B cell (primary cell): ENCODE data around the gene NUP42. TPM values are rescaled to one million over a fixed set of nuclear protein-coding genes. Genes with fewer than 3 reads are reported as not detected.

Source experiments
- ATAC-seq: fragments of 200-7000 bp; cut with Tn5 transposase; one replicate; pipeline ENCODE4 v1.10.0; 2021; ENCODE audit warnings: low read depth, mild to moderate bottlenecking, moderate number of reproducible peaks, moderate library complexity
- CTCF ChIA-PET: fragments of 350-600 bp; sonication (Branson Sonifier 250); formaldehyde crosslinking; loops from one replicate; lab custom pipeline; 2021; ENCODE audit warnings: antibody characterized with exemption, inconsistent platforms; lab: Charles Lee
- POLR2A ChIA-PET: fragments of 350-600 bp; sonication (Branson Sonifier 250); formaldehyde crosslinking; loops from one replicate; lab custom pipeline; 2021; ENCODE audit warnings: antibody characterized with exemption; lab: Charles Lee
- DNase-seq: peaks from one replicate; pipeline ENCODE4 v3.0.0; 2013
- H2AFZ ChIP-seq: 2 replicates; pipeline ENCODE4 v1.6.1; 2012; ENCODE audit warnings: mild to moderate bottlenecking, low read depth, low read length; ENCODE audit not compliant: insufficient read depth, poor library complexity, severe bottlenecking
- H3K27ac ChIP-seq, 2 donors: 1 replicate in 1 of 2; 2 replicates in 1 of 2; pipeline ENCODE4 v1.5.1; 2012 to 2013; ENCODE audit warnings: low read length in 2 of 2, mild to moderate bottlenecking in 2 of 2, moderate library complexity in 1 of 2
- H3K27me3 ChIP-seq, 4 experiments: fragments of 200-600 bp in 1 of 4; sonication (generic) in 1 of 4; replicated peaks in 1 of 4; 1 replicate in 2 of 4; 2 replicates in 2 of 4; pipeline versions ENCODE4 v1.6.1 to v1.7.0; 2013 to 2016; ENCODE audit warnings: low read length in 3 of 4, mild to moderate bottlenecking in 2 of 4, mixed read lengths in 1 of 4, moderate library complexity in 1 of 4; ENCODE audit not compliant: insufficient read depth in 4 of 4, control insufficient read depth in 3 of 4; ENCODE audit errors: control extremely low read depth in 1 of 4
- H3K36me3 ChIP-seq, 2 experiments: replicated peaks in 1 of 2; 1 replicate in 1 of 2; 2 replicates in 1 of 2; pipeline versions ENCODE4 v1.6.1 to v1.7.1; 2013; ENCODE audit warnings: low read length in 1 of 2; ENCODE audit not compliant: insufficient read depth in 2 of 2, control insufficient read depth in 1 of 2; ENCODE audit errors: control extremely low read depth in 1 of 2, extremely low read depth in 1 of 2
- H3K4me1 ChIP-seq, 2 donors: fragments of 200-600 bp in 1 of 2; sonication (generic) in 1 of 2; 1 replicate in 1 of 2; 2 replicates in 1 of 2; pipeline versions ENCODE4 v1.5.1 to v1.6.1; 2013 to 2017; ENCODE audit warnings: low read length in 2 of 2; ENCODE audit not compliant: control insufficient read depth in 2 of 2, insufficient read depth in 2 of 2
- H3K4me2 ChIP-seq: replicated peaks from 2 replicates; pipeline ENCODE3; 2012; ENCODE audit warnings: mild to moderate bottlenecking, low read depth, low read length; ENCODE audit not compliant: poor library complexity, severe bottlenecking
- H3K4me3 ChIP-seq, 5 experiments: fragments of 200-600 bp in 1 of 5; sonication (generic) in 1 of 5; 1 replicate in 3 of 5; 2 replicates in 2 of 5; pipeline versions ENCODE4 v1.5.1 to v1.7.0; 2011 to 2016; ENCODE audit warnings: low read length in 4 of 5, mild to moderate bottlenecking in 4 of 5, low read depth in 2 of 5, control low read depth in 1 of 5, moderate library complexity in 1 of 5; ENCODE audit not compliant: insufficient read depth in 1 of 5; ENCODE audit errors: control extremely low read depth in 1 of 5, extremely low read depth in 1 of 5
- H3K79me2 ChIP-seq: fragments of 200-600 bp; sonication (generic); one replicate; pipeline ENCODE4 v1.6.0; 2016; ENCODE audit warnings: low read length; ENCODE audit not compliant: control insufficient read depth, insufficient read depth
- H3K9ac ChIP-seq: fragments of 200-600 bp; sonication (generic); 2 replicates; pipeline ENCODE4 v1.6.1; 2017; ENCODE audit warnings: mild to moderate bottlenecking, low read length, moderate library complexity
- H3K9me3 ChIP-seq, 3 donors: one replicate each; pipeline versions ENCODE4 v1.6.1 to v1.7.1; 2013; ENCODE audit warnings: low read length in 2 of 3; ENCODE audit not compliant: control insufficient read depth in 2 of 3, insufficient read depth in 1 of 3; ENCODE audit errors: control extremely low read depth in 1 of 3
- H4K20me1 ChIP-seq: 2 replicates; pipeline ENCODE4 v1.6.0; 2012; ENCODE audit warnings: mild to moderate bottlenecking, low read length; ENCODE audit not compliant: insufficient read depth, control insufficient read depth, poor library complexity, severe bottlenecking
- H3K27ac Mint-ChIP-seq: one replicate; pipeline ENCODE4 v1.8.0; 2021; ENCODE audit warnings: mixed read lengths
- H3K27me3 Mint-ChIP-seq: one replicate; pipeline ENCODE4 v1.8.0; 2021; ENCODE audit warnings: mixed read lengths
- H3K4me1 Mint-ChIP-seq: one replicate; pipeline ENCODE4 v1.8.0; 2021; ENCODE audit warnings: mixed read lengths
- H3K4me3 Mint-ChIP-seq: one replicate; pipeline ENCODE4 v1.8.0; 2021; ENCODE audit warnings: mixed read lengths
- H3K9me3 Mint-ChIP-seq: one replicate; pipeline ENCODE4 v1.8.0; 2022; ENCODE audit warnings: mixed read lengths; ENCODE audit not compliant: insufficient read depth
- EZH2 ChIP-seq: IDR thresholded peaks from 2 replicates; pipeline ENCODE4 v1.6.1; 2012; ENCODE audit warnings: borderline replicate concordance, low read depth, mild to moderate bottlenecking, moderate library complexity, low read length; ENCODE audit not compliant: insufficient read depth, poor library complexity, severe bottlenecking
- WGBS: methylation state at CpG from one replicate; pipeline ENCODE4 v1.1.5; 2013; ENCODE audit warnings: missing lambda C conversion rate; ENCODE audit not compliant: insufficient coverage; 5-methylcytosine and 5-hydroxymethylcytosine counted together
- intact Hi-C: fragments of 100-400 bp; cut with micrococcal nuclease; formaldehyde crosslinking; loops from one replicate; pipeline ENCODE4 v1.10.0; 2022
- polyA plus RNA-seq: library from polyadenylated mRNA; depleted of rRNA; stranded (reverse); fragments of >200 nt; gene quantifications from 2 replicates; pipeline ENCODE4 v1.2.3, GENCODE V29; 2012
- total RNA-seq, 2 donors: library from RNA; stranded (reverse); fragments of 120-200 nt in 1 of 2; gene quantifications; 1 replicate in 1 of 2; 2 replicates in 1 of 2; pipeline versions ENCODE4 v1.2.3 to v1.2.4, GENCODE V29; 2013 to 2022
- TF ChIP-seq, protein P1 (sequence below): fragments of 200-600 bp; IDR thresholded peaks from one replicate; pipeline ENCODE4 v1.8.0; 2022; ENCODE audit warnings: antibody characterized with exemption, mild to moderate bottlenecking

The NUP42 gene
- total and polyA plus RNA-seq, 2 donors (not counting 1 experiment from before 2014, with no cell fraction given), result 38.1 to 49.2 TPM

DNA sequence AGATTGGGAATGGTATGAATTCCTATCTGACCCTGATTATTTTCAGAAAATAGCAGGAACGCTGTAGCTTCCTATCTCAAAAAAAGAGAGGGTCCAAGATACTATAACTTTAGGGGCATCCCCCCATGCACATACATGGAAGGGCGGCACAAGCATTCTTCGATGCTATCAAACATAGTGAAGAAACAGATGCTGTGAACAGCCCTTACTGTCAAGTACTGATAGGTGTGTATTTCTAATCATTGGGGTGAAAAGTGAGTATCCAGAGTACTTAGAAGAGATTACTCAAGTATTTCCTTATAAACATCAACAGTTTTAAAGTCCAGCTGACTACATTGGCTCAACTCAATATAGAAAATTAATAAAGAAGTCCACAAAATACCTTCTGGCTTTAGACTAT, 17.0 kb upstream of the NUP42 start:
- no peaks in the 10 kb centered on the region for H3K9me3 ChIP-seq
- H3K27me3 ChIP-seq, result no peaks in the 10 kb centered on the region
- POLR2A ChIA-PET, result no interaction called here
- WGBS, result 100% methylated on average over 1 of the region's 3 CpGs
- TF ChIP-seq EZH2, result no peak
- TF ChIP-seq, protein P1, sequence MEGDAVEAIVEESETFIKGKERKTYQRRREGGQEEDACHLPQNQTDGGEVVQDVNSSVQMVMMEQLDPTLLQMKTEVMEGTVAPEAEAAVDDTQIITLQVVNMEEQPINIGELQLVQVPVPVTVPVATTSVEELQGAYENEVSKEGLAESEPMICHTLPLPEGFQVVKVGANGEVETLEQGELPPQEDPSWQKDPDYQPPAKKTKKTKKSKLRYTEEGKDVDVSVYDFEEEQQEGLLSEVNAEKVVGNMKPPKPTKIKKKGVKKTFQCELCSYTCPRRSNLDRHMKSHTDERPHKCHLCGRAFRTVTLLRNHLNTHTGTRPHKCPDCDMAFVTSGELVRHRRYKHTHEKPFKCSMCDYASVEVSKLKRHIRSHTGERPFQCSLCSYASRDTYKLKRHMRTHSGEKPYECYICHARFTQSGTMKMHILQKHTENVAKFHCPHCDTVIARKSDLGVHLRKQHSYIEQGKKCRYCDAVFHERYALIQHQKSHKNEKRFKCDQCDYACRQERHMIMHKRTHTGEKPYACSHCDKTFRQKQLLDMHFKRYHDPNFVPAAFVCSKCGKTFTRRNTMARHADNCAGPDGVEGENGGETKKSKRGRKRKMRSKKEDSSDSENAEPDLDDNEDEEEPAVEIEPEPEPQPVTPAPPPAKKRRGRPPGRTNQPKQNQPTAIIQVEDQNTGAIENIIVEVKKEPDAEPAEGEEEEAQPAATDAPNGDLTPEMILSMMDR, result no peak
- H2AFZ ChIP-seq, result no peak overlapping the region
- Mint-ChIP-seq H3K4me3 (no peak overlapping the region), H3K27ac (no peak overlapping the region), H3K4me1 (no peaks in the 10 kb centered on the region), H3K27me3 (no peaks in the 10 kb centered on the region), H3K9me3 (no peaks in the 10 kb centered on the region)
- H3K79me2 ChIP-seq, result no peaks in the 10 kb centered on the region
- intact Hi-C loops, result no loop called here
- peaks cover 0 to 2% of the 10 kb centered on the region in 2 experiments for H3K36me3 ChIP-seq
- no peak for DNase-seq
- CTCF ChIA-PET, result interaction anchor here (1.1 to 1.4 kb wide), 2 partner anchors 59 to 79 kb away, joined by 3 to 5 read pairs; partner anchors contain the start of gene KLHL7
- no peak overlapping the region for H3K27ac ChIP-seq
- H3K9ac ChIP-seq, result no peak overlapping the region
- H3K4me1 ChIP-seq, result no peaks in the 10 kb centered on the region
- H3K4me3 ChIP-seq, result no peak overlapping the region
- no peaks in the 10 kb centered on the region for H4K20me1 ChIP-seq
- no peak for ATAC-seq
- H3K4me2 ChIP-seq, result no peak overlapping the region

DNA sequence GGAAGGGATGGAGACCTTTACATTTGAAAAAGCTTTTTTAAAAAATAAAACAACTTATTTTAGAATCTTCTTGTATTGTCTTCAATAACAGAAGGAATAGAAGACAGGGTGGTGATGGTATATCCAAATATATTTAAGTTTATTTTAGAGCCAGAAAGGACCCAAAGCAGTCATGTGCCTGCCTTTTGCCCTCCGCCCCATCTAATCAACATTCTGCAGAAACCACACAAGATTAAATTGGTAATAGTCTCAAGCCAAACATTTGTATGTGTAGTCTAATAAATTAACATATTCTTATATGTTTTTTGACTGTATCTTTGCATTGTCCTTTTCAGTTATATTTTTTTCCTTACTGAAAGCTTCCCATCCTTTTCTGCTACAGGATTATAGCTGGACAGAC, 16.5 kb upstream of the NUP42 start:
- Histone ChIP-seq H2AFZ (no peak overlapping the region), H3K27me3 (no peaks in the 10 kb centered on the region), H3K9me3 (no peaks in the 10 kb centered on the region), H3K4me3 (no peak overlapping the region), H3K27ac (no peak overlapping the region), H3K4me2 (no peak overlapping the region), H3K9ac (no peak overlapping the region), H4K20me1 (no peaks in the 10 kb centered on the region), H3K36me3 (peaks cover 0 to 2% of the 10 kb centered on the region in 2 experiments), H3K79me2 (no peaks in the 10 kb centered on the region), H3K4me1 (no peaks in the 10 kb centered on the region)
- H3K27ac Mint-ChIP-seq, result no peak overlapping the region
- H3K4me3 Mint-ChIP-seq, result no peak overlapping the region
- POLR2A ChIA-PET, result no interaction called here
- no peaks in the 10 kb centered on the region for H3K27me3 Mint-ChIP-seq
- H3K9me3 Mint-ChIP-seq, result no peaks in the 10 kb centered on the region
- ATAC-seq (no peak), DNase-seq (no peak)
- no peaks in the 10 kb centered on the region for H3K4me1 Mint-ChIP-seq
- no CpG with 5 or more reads among the region's 1 CpG for WGBS
- intact Hi-C loops, result no loop called here
- CTCF ChIA-PET, result interaction anchor here (1.1 to 1.4 kb wide), 2 partner anchors 59 to 79 kb away, joined by 3 to 5 read pairs; partner anchors contain the start of gene KLHL7
- TF ChIP-seq, protein P1, result no peak
- TF ChIP-seq EZH2, result no peak
